K562 (cell line): ENCODE data around the gene RACK1. TPM values are rescaled to one million over a fixed set of nuclear protein-coding genes. Genes with fewer than 3 reads are reported as not detected.

Source experiments
- BRD4 ChIP-seq: fragments of 200-600 bp; sonication (generic); IDR thresholded peaks from 2 replicates; pipeline ENCODE4 v1.6.1; 2017; ENCODE audit warnings: inconsistent platforms
- CEBPG ChIP-seq, 3 experiments: fragments of 200-800 bp in 1 of 3; sonication (Bioruptor generic) in 1 of 3; sonication (generic) in 1 of 3; formaldehyde crosslinking in 1 of 3; IDR thresholded peaks in 2 of 3; conservative IDR thresholded peaks in 1 of 3; 2 replicates each; pipeline versions ENCODE4 v1.6.1 to v1.8.0; 2016 to 2022; ENCODE audit warnings: missing compliant biosample characterization in 2 of 3, missing genetic modification characterization in 2 of 3, mild to moderate bottlenecking in 1 of 3, missing genetic modification reagents in 1 of 3
- CUX1 ChIP-seq: fragments of 200-800 bp; sonication (Bioruptor generic); IDR thresholded peaks from 2 replicates; pipeline ENCODE4 v1.6.1; 2016; ENCODE audit warnings: missing genetic modification characterization, missing compliant biosample characterization
- EP400 ChIP-seq: fragments of 450-650 bp; IDR thresholded peaks from 2 replicates; pipeline ENCODE4 v1.6.1; 2017; ENCODE audit warnings: antibody characterized with exemption, mild to moderate bottlenecking, moderate library complexity
- ETS1 ChIP-seq: conservative IDR thresholded peaks from 2 replicates; pipeline ENCODE4 v1.6.1; 2011; ENCODE audit warnings: low read depth, mild to moderate bottlenecking, low read length; ENCODE audit not compliant: control insufficient read depth
- FOXO4 ChIP-seq: fragments of 450-650 bp; formaldehyde crosslinking; IDR thresholded peaks from 2 replicates; pipeline ENCODE4 v1.4.0; 2020; ENCODE audit warnings: mild to moderate bottlenecking, moderate library complexity
- JUN ChIP-seq, 2 experiments: sonication (generic) in 1 of 2; formaldehyde crosslinking in 1 of 2; IDR thresholded peaks; 2 replicates each; pipeline versions ENCODE4 v1.6.1 to v1.8.0; 2012 to 2022; ENCODE audit warnings: borderline replicate concordance in 2 of 2, mild to moderate bottlenecking in 2 of 2, improper control_type of control experiment in 1 of 2, low read depth in 1 of 2, low read length in 1 of 2, missing genetic modification reagents in 1 of 2
- MNT ChIP-seq, 2 experiments: fragments of 450-650 bp; conservative IDR thresholded peaks; 2 replicates each; pipeline ENCODE4 v1.6.1; 2017; ENCODE audit warnings: mild to moderate bottlenecking in 2 of 2, moderate library complexity in 2 of 2
- NCOR1 ChIP-seq: fragments of 450-650 bp; IDR thresholded peaks from 2 replicates; pipeline ENCODE4 v1.6.1; 2016; ENCODE audit warnings: mild to moderate bottlenecking, moderate library complexity
- TCFL5 ChIP-seq: fragments of 250-450 bp; sonication (Bioruptor Pico); conservative IDR thresholded peaks from 2 replicates; pipeline ENCODE4 v1.6.1; 2021; ENCODE audit warnings: mild to moderate bottlenecking, moderate library complexity, matching md5 sums
- TEAD1 ChIP-seq, 2 experiments: fragments of 450-650 bp in 1 of 2; sonication (generic) in 1 of 2; formaldehyde crosslinking; IDR thresholded peaks; 2 replicates each; pipeline versions ENCODE4 v1.4.0 to v1.8.0; 2020 to 2022; ENCODE audit warnings: mild to moderate bottlenecking in 2 of 2, missing genetic modification reagents in 1 of 2
- USF2 ChIP-seq: sonication (generic); formaldehyde crosslinking; IDR thresholded peaks from 2 replicates; pipeline ENCODE4 v1.5.0; 2020; ENCODE audit warnings: missing genetic modification reagents
- YBX1 ChIP-seq: fragments of 450-650 bp; IDR thresholded peaks from 2 replicates; pipeline ENCODE4 v1.7.1; 2016; ENCODE audit warnings: mild to moderate bottlenecking
- ZNF324 ChIP-seq: fragments of 250-450 bp; sonication (Bioruptor Pico); IDR thresholded peaks from 2 replicates; pipeline ENCODE4 v1.4.0; 2020; ENCODE audit warnings: mild to moderate bottlenecking
- polyA plus RNA-seq, 8 experiments: library from polyadenylated mRNA; depleted of rRNA in 4 of 8; stranded (reverse) in 5 of 8; unstranded in 3 of 8; fragments of >200 nt; fragmentation: Nextera tagmentation in 2 of 8; fragmentation: Illumina TruSeq in 1 of 8; extraction: Ambion mirVana in 2 of 8; extraction: Trizol in 1 of 8; gene quantifications; 2 replicates each; pipeline versions ENCODE4 v1.2.1 to v1.2.3, GENCODE V29; 2011 to 2014; ENCODE audit warnings: inconsistent platforms in 1 of 8, missing spikeins in 1 of 8
- total RNA-seq, 7 experiments: library from RNA; depleted of rRNA in 6 of 7; stranded (reverse); fragments of >200 nt in 6 of 7; fragmentation: Illumina TruSeq in 2 of 7; extraction: Trizol in 2 of 7; gene quantifications; 2 replicates each; pipeline versions ENCODE4 v1.2.1 to v1.2.3, GENCODE V29; 2011 to 2021; ENCODE audit warnings: low replicate concordance in 1 of 7

The RACK1 gene
- total and polyA plus RNA-seq, 9 of the 15 experiments (the other 6 are each of a cell fraction or from before 2014, with no cell fraction given), result 2,303 to 5,311 (median 3,833) TPM

GRCh38 chr5:181221792-181222629 is 21.7 kb downstream of the RACK1 start (continued):
- TF ChIP-seq CUX1 (CRISPR knock-in tag) (no peak), YBX1 (no peak), USF2 (CRISPR knock-in tag) (no peak), ETS1 (peak; percentile 91), ZNF324 (no peak), TCFL5 (CRISPR knock-in tag) (no peak), FOXO4 (CRISPR knock-in tag) (no peak), MNT (conservative IDR thresholded peaks at IDR 0.05) (peak; percentile 82 to 88; a peak in 3 of 4 replicates), CEBPG (CRISPR knock-in tag; IDR thresholded peaks at IDR 0.05) (no peak), CEBPG (tag; conservative IDR thresholded peaks at IDR 0.05 in 1 of 2, IDR thresholded peaks at IDR 0.05 in 1 of 2) (peak in 1 of 2 experiments; percentile 35; a peak in 2 of 4 replicates), BRD4 (peak; percentile 97), TEAD1 (CRISPR knock-in tag; IDR thresholded peaks at IDR 0.05) (peak in 1 of 2 experiments; percentile 70; a peak in 1 of 4 replicates), EP400 (peak; percentile 88), JUN (IDR thresholded peaks at IDR 0.05; ENCODE audit: borderline replicate concordance, low read depth, low read length) (no peak; the same call in 1 of the 2 replicates), JUN (CRISPR knock-in tag; IDR thresholded peaks at IDR 0.05; ENCODE audit: borderline replicate concordance) (peak; percentile 39; the same call in 1 of the 2 replicates), NCOR1 (peak; percentile 36; the same call in 1 of the 2 replicates)
